ENCODE measurements around the gene PIK3AP1.

Gene PIK3AP1

GRCh38 chr10:96692427-96692826, 27.9 kb downstream of the PIK3AP1 start:
- no peak for TF ChIP-seq CTCF (IDR thresholded peaks at IDR 0.05; ENCODE audit: extremely low read depth, insufficient read depth, missing control alignments)
- in situ Hi-C loops (cut with MboI; ENCODE audit: low pct_unique_long_range_greater_than_20kb, low sequenced_read_pairs, unreplicated experiment), result no loop called here
- no peak for DNase-seq (ENCODE audit: low spot score)

GRCh38 chr10:96691761-96692160, 28.6 kb downstream of the PIK3AP1 start:
- DNase-seq (ENCODE audit: low spot score), result no peak
- no peak for TF ChIP-seq CTCF (IDR thresholded peaks at IDR 0.05; ENCODE audit: extremely low read depth, insufficient read depth, missing control alignments)
- in situ Hi-C loops (cut with MboI; ENCODE audit: low pct_unique_long_range_greater_than_20kb, low sequenced_read_pairs, unreplicated experiment), result no loop called here

- TF ChIP-seq CTCF (IDR thresholded peaks at IDR 0.05; ENCODE audit: extremely low read depth, insufficient read depth, missing control alignments), result peak; percentile 26
- in situ Hi-C loops (cut with MboI; ENCODE audit: low pct_unique_long_range_greater_than_20kb, low sequenced_read_pairs, unreplicated experiment), result no loop called here
- no peak for DNase-seq (ENCODE audit: low spot score)
These were observed 29.3 kb downstream of the PIK3AP1 start for GRCh38 chr10:96690755-96691730.

GRCh38 chr10:96688789-96689188, 31.5 kb downstream of the PIK3AP1 start:
- in situ Hi-C loops (cut with MboI; ENCODE audit: low pct_unique_long_range_greater_than_20kb, low sequenced_read_pairs, unreplicated experiment), result no loop called here
- no peak for TF ChIP-seq CTCF (IDR thresholded peaks at IDR 0.05; ENCODE audit: extremely low read depth, insufficient read depth, missing control alignments)

GRCh38 chr10:96687317-96688012, 32.8 kb downstream of the PIK3AP1 start:
- TF ChIP-seq CTCF (IDR thresholded peaks at IDR 0.05; ENCODE audit: extremely low read depth, insufficient read depth, missing control alignments), result no peak
- DNase-seq (ENCODE audit: low spot score), result no peak
- in situ Hi-C loops (cut with MboI; ENCODE audit: low pct_unique_long_range_greater_than_20kb, low sequenced_read_pairs, unreplicated experiment), result no loop called here

More at GRCh38 chr10:96688789-96689188, 31.5 kb downstream of the PIK3AP1 start:
- DNase-seq (ENCODE audit: low spot score), result no peak

GRCh38 chr10:96686514-96686913, 33.8 kb downstream of the PIK3AP1 start:
- in situ Hi-C loops (cut with MboI; ENCODE audit: low pct_unique_long_range_greater_than_20kb, low sequenced_read_pairs, unreplicated experiment), result no loop called here
- no peak for DNase-seq (ENCODE audit: low spot score)
- TF ChIP-seq CTCF (IDR thresholded peaks at IDR 0.05; ENCODE audit: extremely low read depth, insufficient read depth, missing control alignments), result no peak

Data from GM13977 (cell line).